Measurements from ENCODE around the gene NDUFV3.
"Not testable (repeated sequence)": the region's sequence is repeated elsewhere in the genome, so short reads cannot be mapped to it uniquely, and the experiment has no call there.

The NDUFV3 gene

DNA sequence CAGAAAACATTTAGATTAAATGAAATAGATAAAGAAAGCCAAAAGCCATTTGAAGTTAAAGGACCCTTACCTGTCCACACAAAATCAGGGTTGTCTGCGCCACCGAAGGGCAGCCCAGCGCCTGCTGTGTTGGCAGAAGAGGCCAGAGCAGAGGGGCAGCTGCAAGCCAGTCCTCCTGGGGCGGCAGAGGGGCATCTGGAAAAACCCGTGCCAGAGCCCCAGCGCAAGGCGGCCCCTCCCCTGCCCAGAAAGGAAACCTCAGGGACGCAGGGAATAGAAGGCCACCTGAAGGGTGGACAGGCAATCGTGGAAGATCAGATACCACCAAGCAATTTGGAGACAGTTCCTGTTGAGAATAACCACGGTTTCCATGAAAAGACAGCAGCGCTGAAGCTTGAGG lies 10.7 kb downstream of the NDUFV3 start:
- DNase-seq: no peak

GRCh38 chr21:42905195-42905594 lies 12.1 kb downstream of the NDUFV3 start:
- DNase-seq: no peak

GRCh38 chr21:42906233-42906632 lies 13.1 kb downstream of the NDUFV3 start:
- no peak for DNase-seq

GRCh38 chr21:42908484-42908883 lies 15.4 kb downstream of the NDUFV3 start:
- DNase-seq: not testable (repeated sequence)

DNA sequence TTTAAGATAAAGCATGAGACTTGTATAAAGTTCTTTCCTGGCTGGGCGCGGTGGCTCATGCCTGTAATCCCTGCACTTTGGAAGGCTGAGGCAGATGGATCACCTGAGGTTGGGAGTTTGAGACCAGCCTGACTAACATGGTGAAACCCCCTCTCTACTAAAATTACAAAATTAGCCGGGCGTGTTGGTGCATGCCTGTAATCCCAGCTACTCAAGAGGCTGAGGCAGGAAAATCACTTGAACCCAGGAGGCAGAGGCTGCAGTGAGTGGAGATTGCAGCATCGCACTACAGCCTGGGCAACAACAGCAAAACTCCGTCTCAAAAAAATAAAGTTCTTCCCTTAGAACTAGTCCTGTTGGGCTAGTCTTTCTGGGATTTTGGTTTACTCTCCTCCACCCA lies 18.8 kb downstream of the NDUFV3 start:
- DNase-seq: not testable (repeated sequence)

DNA sequence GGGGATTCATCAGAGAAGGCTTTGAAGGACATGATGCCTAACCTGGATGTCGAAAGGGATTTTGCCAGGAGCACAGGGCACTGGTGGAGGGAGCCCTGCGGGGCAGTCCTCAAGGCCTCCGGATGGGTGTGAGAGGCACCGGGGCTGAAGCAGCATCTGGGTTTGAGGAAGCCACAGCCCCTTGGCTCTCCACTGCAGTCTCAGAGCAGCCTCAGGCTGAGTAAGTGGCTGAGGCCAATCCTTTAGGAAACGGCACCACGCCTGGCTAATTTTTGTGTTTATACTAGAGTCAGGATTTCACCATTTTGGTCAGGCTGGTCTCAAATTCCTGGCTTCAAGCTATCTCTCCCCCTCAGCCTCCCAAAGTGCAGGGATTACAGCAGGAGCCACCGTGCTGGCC lies 20.4 kb downstream of the NDUFV3 start:
- no peak for DNase-seq

DNA sequence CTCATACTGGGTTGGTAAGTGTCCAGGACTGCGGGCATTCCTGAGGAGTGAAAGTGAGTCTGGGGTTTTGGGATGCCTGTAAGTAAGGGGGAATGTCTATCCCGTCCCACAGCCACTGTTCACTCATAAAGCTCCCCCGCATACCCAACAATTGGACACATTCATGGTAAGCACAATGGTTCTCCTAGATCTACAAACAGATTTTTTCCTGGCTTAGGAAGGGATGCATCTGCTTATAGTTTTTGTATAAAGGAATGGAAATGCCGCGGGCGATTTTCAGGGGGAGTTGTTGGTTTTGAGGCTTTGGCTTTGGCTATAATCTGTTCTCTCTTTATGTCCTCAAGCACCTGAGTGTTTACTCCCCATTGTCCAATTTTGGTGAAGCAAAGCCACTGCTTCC lies 25.2 kb downstream of the NDUFV3 start:
- no peak for DNase-seq

DNA sequence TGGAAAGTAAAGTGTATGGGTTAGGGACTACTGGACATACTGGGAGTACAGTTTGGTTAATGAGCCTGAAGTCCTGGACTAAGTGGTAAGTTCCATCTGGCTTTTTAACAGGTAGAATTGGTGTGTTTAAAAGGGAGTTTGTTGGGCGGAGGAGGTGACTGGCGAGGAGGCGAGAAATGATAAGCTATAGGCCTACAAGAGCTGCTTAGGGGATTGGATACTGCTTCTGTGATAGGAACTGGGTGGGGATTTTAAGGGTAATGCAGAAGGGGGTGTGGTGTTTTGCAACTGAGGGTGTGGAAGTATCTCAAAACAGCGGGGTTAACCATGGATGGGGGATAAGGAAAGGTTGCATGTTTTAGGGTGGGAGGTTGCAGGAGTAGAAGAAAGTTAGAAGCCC lies 28.8 kb downstream of the NDUFV3 start:
- no peak for DNase-seq

GRCh38 chr21:42922918-42923317 lies 29.8 kb downstream of the NDUFV3 start:
- no peak for DNase-seq

DNA sequence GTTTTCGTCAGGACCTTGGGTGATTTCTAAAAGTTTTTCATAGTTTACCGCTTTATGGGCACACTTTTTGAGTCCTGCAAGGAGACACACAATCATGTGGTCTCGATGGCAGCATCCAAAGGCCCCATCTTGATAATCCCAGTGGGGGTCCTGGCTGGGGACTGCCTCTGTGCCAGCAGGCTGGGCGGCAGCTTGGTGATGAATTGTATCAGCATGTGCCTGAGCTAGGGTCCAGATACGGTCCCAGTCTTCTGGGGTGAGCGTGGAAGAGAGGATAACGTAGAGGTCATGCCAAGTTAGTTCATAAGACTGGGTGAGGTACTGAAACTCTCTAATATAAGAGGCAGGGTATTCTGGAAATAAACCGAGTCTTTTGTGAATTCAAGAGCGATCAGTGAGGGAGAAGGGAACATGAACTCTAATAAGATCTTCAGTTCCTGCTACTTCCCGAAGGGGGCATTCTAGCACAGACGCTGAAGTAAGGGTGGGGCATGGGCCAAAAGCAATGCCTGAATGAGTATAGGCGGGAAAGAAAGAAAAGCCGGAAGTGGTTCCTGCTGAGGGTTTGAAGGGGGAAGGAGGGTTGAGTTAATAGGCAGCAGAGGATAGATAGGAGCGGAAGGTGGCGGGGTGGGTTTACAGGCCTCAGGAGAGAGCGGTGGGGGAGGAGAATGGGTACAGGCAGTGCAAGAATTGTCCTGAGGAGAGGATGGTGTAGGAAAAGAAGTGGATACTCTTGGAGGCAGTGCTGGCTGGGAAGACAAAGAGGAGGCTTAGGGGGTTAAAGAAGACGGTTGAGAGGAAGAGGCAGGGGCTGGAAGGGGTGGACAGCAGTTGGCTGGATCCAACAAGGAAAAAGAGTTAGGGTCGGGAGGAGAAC lies 30.7 kb downstream of the NDUFV3 start:
- DNase-seq: peak; percentile 47 to 55

DNA sequence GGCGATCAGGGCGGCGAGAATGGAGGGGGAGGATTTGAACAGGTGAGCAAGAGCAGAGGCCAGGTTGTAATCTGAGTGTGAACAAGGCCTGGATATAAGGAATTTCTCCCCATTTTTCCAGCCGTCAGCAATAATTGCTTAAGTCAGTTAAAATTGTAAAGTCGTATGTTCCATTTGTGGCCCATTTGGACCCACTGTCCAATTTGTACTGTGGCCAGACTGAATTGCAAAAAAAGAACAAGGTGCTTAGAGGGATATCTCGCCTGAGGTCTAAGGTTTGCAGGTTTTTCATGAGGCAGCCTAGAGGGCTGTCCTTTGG lies 31.3 kb downstream of the NDUFV3 start:
- DNase-seq: no peak

GRCh38 chr21:42925114-42925926 lies 32.2 kb downstream of the NDUFV3 start, which contains the start of gene ERVH48-1:
TSS of gene ERVH48-1 (minus strand) at chr21:42925630. CDS start at chr21:42919006, 6,624 bp downstream.
- DNase-seq: no peak

GRCh38 chr21:42927474-42928200 lies 34.5 kb downstream of the NDUFV3 start:
- DNase-seq: not testable (repeated sequence)

DNA sequence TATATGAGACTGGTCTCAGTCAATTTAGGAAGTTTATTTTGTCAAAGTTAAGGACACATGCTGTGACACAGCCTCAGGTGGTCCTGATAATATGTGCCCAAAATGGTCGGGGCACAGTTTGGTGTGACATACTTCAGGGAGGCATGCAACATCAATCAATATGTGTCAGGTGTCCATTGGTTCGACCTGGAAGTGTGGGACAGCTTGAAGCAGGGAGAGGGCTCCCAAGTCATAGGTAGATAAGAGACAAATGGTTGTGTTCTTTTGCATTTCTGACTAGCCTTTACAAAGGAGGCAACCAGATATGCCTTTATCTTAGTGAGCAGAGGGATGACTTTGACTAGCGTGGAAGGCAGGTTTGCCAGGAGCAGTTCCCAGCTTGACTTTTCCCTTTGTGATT lies 36.9 kb downstream of the NDUFV3 start:
- no peak for DNase-seq

DNA sequence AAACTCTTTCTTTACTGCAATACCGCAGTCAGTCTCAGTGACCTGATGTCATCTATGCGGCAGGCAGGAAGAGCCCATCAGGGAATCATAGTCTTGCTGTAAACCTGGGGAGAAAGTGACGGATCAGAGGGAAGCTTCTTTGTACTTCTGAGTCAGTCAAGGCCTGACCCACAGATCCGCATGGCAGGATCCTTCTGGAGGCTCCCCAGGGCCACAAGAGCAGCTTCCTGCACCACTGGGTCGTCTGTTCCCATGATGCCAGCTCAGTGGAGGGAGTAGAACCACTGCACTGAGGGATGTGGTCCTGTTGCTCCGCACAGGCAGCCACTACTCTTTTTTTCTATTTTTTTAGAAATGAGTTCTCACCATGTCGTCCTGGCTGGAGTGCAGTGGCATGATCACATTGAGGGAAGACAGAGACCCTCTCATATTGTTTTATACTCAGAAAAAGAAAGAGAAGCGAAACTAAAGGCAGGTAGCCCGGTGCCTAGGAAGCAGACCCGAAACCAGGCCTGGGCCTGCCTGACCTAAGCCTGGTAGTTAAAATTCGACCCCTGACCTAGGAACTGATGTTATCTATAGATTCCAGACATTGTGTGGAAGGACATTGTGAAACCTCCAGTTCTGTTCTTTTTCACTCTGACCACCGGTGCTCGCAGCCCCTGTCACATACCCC lies 38.6 kb downstream of the NDUFV3 start:
- DNase-seq: no peak

DNA sequence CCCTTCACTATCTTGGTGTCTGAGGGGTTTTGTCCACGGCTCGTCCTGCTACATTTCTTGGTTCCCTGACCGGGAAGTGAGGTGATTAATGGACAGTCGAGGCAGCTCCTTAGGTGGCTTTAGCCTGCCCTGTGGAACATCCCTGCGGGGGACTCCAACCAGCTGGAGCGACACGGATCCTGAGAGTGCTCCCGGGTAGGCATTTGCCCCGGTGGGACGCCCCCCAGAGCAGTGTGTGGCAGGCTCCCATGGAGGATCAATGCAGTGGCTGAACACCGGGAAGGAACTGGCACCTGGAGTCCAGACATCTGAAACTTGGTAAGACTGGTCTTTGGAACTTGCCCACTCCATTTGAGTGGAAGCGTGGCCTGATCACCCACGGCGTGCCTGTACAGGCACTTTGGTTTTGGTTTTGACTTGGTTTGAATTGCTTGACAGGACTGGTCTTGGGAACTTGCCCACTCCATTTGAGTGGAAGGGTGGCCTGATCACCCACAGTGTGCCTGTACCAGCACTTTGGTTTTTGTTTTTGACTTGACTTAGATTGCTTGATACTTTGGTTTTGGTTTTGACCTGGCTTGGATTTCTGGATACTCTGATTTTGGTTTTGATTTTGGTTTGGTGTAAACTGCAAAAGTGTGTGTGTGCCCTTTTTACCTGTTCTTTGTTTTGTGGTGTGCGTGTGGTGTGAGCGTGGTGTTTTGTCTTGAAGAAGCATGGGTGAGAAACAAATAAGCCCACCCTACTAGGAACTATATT lies 39.4 kb downstream of the NDUFV3 start:
- DNase-seq: not testable (repeated sequence)

DNA sequence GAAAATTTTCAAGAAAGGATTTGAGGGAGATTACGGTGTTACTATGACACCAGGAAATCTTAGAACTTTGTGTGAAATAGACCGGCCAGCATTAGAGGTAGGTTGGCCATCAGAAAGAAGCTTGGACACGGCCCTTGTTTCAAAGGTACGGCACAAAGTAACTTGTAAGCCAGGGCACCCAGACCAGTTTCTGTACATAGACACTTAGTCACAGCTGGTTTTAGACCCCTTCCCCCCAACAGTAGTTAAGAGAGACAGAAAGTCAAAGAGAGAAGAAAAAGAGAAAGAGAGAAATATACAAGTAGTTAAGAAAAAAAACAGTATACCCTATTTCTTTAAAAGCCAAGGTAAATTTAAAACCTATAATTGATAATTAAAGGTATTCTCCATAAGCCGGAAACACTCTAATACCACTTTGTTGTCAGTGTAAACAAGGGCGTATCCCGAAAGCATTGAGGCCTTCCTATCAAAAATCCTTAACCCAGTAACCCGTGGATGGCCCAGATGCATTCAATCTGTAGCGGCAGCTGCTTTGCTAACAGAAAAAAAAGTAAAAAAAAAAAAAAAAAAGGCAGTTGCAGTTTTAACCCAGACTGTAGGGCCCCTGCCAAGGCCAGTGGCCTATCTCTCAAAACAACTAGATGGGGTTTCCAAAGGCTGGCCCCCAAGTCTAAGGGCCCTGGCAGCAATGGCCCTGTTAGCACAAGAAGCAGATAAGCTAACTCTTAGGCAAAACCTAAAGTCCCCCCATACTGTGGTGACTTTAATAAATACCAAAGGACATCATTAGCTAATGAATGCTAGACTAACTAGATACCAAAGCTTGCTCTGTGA lies 40.2 kb downstream of the NDUFV3 start:
- DNase-seq: not testable (repeated sequence)

- DNase-seq: not testable (repeated sequence)
Measured at GRCh38 chr21:42933973-42934372, 40.9 kb downstream of the NDUFV3 start.

DNA sequence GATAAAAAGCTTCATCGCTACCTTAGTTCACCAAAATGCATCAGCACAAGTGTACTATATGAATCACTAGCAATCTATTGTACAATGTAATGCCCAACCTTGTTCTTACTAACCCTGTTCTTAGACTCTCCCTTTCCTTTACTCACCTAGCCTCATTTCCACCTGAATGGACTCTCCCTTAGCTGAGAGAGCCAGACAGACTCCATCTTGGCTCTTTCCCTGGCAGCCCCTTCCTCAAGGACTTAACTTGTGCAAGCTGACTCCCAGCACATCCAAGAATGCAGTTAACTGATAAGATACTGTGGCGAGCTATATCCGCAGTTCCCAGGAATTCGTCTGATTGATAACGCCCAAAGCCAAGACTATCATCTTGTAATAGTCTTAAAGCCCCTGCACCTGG lies 43.3 kb downstream of the NDUFV3 start:
- not testable (repeated sequence) for DNase-seq

DNA sequence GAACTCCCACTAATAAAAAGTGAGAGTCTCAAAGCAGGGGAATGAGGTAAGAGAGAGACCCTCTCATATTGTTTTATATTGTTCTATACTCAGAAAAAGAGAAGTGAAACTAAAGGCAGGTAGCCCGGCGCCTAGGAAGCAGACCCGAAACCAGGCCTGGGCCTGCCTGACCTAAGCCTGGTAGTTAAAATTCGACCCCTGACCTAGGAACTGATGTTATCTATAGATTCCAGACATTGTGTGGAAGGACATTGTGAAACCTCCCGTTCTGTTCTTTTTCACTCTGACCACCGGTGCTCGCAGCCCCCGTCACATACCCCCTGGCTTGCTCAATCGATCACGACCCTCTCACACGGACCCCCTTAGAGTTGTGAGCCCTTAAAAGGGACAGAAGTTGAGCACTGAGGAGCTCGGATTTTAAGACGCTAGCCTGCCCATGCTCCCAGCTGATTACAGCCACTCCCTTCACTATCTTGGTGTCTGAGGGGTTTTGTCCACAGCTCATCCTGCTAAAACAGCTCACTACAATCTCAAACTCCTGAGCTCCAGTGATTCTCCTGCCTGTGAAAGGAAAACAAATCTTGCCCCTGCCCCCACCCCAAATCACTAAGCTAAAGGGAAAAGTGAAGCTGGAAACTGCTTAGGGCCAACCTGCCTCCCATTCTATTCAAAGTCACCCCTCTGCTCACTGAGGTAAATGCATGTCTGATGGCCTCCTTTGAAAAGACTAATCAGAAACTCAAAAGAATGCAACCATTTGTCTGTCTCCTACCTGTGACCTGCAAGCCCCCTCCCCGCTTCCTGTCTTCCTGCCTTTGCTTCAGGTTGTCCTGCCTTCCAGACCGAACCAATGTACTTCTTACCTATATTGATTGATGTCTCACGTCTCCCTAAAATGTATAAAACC lies 44.2 kb downstream of the NDUFV3 start:
- not testable (repeated sequence) for DNase-seq
